GM21423 (cell line): ENCODE results near the gene LHPP.
A peak's percentile ranks its signal among the peaks of the same experiment; 100 is the strongest.
"Not testable (repeated sequence)": the region's sequence is repeated elsewhere in the genome, so short reads cannot be mapped to it uniquely, and the experiment has no call there.

Source experiments
- ATAC-seq: cut with Tn5 transposase; IDR thresholded peaks from one replicate; pipeline ENCODE4 v1.9.1; 2021; ENCODE audit warnings: mild to moderate bottlenecking, moderate library complexity; ENCODE audit not compliant: unreplicated experiment

LHPP gene, protein sequence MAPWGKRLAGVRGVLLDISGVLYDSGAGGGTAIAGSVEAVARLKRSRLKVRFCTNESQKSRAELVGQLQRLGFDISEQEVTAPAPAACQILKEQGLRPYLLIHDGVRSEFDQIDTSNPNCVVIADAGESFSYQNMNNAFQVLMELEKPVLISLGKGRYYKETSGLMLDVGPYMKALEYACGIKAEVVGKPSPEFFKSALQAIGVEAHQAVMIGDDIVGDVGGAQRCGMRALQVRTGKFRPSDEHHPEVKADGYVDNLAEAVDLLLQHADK

DNA sequence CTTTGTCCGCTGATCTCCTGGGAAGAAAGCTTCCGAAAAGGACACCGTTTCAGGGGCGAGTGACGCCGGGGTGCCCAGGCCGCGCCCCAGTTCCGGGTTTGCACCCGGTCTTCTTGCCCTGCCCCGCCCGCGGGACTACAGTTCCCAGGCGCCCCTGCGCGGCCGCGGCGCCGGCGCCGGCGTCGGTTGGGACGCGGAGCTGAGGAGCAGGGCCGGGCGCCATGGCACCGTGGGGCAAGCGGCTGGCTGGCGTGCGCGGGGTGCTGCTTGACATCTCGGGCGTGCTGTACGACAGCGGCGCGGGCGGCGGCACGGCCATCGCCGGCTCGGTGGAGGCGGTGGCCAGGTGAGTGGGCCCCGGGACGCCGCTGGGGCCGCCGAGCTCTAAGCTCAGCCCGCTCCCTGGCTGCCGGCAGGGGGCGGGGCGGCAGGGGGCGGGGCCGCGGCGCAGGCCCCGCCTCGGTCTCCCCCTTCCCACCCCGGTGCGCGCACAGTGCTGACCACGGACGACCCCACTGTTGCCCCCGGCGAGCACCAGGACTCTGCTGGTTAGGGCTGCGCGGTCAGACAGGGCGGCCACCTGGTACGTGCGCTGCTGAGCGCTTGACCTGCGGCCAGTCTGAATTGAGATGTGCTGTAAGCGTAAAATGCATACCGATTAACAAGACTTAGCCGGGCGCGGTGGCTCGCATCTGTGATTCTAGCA lies at the start of gene LHPP:
TSS of gene LHPP (plus strand) at position 182 of the 706 bp plus-strand sequence. CDS start at position 222, 40 bp downstream.
- ATAC-seq: peak; percentile 96

DNA sequence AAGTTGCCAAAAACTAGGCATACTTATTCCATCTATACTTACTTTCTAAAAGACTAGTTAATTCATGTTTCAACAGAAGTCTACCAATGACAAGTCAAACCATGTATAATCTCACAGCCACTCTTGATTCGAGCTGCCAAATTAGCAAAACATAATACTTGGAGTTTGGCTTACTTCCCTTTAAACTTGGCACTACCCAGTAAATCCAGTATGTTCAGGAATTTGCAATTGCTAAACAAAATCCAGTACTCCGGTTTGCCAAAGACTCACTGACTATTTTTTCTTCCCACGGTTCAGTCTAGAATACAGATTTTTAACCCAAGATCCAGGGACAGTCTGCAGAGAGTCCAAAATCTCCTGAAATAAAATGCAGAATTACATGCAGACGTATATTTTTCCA lies 47.5 kb upstream of the LHPP start:
- no peak for ATAC-seq

DNA sequence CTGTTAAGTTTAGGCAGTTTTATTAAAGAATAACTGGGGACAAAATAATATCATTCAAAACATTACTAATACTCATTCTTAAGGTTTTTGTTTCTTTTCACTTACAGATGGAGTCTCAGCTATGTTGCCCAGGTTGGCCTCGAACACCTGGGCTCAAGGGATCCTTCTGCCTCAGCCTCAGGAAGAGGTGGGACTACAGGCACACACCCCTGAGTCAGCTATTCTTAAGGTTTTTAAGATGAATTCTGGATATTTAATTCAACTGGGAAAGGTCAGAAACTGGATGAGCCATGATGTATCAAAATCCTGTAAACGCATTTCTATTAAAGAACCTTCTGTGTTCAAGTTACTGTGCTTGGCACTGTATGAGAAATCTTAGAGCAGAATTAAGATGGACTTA lies 46.4 kb upstream of the LHPP start:
- ATAC-seq: no peak

DNA sequence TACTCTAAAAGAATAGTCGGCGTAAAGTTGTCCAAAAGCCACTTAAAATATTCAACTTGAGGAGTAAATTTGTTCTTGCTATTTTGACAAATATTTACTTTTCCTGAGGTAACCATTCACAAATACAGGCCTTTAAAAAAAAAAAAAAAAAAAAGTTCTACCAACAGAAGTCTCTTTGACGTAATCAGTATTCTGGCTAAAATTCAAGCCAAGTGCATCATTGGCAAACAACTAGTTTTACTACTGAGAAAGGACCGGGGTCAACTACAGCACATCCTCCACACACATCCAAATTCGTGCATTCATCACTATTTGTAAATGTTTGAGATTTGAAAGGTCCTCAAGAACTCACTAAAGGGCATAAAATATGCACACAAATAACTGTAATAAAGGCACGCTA lies 44.9 kb upstream of the LHPP start:
- no peak for ATAC-seq

DNA sequence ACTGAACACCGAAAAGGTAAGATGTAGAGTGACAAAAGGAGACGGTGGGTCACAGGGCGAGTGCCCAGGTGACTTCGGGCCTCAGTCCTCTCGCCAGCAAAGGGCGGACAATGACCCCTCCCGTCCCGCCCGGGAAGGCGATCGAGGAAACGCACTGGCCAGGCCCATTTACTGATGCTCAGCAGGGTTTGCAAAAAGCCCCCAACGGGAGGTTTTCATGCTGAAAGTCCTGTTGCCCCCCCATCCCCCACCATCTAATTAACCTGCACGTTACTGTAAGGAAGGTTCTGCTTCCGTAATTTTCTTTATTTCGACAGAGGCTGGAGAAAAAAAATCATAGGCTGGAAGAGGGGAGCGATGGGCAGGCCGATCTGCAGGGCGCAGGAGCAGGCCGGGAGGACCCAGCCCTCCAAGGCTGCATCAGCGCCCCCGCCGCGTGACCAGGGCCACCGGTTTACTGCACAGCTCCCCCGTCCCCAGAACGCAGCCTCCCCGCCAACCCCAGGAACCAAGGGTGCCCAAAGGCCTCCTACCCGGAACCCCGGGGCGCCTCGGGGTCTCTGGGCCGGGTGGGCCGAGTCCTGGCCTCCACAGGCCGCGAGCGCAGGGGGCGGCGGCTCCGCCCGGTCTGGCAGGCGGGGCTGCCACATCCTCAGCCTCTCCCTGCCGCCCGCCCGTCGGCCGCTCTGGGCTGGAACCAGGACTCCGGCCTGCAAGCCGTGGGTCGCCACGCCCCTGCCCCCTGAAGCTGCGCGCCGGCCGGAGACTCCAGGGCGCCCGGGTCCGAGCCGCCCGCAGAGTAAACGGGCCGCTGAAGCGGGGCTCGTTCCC lies 43.5 kb upstream of the LHPP start:
- peak; percentile 22 for ATAC-seq

DNA sequence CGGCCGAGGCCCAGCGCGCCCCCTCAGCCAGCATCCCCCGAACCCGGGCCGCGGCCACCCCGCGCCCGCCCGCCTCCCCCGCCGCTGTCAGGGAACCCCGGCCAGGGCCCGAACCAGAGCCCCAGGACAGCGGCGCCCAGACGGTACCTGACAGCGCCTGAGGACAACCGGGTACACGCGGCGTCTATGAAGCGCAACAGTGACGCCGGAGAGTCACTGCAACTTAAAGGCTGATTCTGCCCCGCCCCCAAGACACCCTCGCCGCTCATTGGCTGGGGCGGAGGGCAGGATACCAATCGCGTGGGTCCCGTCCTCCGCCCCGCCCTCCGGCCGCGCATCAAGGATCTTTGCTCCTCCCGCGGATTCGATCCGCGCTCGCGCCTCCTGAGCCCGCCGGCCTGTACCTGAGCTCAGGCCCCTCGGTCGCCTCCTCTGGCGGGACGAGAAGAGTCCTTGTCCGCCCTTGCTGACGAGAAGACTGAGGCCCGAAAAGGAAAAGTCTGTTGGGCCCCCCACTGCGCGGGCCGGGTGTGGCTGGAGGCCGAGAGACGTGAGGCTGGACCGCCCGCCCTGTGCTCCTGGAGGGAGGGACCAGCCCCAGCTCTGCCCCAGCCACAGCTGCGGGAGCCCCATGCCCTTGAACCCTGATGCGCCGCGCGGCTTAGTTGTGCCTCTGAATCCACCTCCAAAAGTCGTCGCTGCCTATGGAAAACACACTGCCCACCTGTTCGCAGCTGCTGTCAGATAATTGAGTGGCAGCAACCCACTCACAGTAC lies 42.7 kb upstream of the LHPP start, which contains the start of gene OAT:
TSS of gene OAT (minus strand) at position 198 of the 776 bp plus-strand sequence. CDS start 6,752 bp downstream, outside the sequence.
- peak; percentile 97 for ATAC-seq

DNA sequence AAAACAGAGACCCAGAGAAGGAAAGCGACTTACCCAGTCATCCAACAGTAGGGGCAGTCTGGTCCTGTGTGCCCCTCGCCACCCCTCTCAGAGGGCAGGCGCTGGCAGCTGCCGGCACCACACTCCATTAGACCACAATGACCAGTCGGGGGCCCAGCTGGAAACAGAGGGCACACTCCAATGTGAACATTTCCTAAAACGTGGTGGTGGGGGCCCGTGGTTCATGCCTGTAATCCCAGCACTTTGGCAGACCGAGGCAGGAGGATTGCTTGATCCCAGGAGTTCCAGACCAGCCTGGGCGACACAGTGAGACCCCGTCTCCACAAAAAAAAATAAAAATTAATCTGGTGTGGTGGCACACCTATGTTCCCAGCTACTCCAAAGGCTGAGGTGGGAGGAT lies 42.0 kb upstream of the LHPP start:
- no peak for ATAC-seq

DNA sequence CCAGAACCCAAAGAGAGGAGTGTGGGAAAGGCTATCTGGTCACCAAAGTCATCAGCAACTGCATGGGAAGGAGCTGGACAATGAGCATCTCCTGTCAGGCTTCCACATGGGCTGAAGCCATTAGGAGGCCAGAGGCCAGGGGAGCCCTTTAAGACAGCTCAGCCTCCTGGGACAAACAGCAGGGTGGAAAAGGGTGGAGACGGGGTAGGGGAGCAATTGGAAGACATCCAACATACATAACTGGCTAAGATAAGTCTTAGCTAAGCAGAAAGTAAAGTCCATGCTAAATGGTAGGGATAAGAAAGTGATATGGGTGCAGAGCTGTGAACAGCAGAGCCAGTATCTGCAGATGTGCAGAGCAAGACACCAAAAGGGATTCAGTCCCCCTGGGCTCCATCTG lies 41.4 kb upstream of the LHPP start:
- ATAC-seq: no peak

DNA sequence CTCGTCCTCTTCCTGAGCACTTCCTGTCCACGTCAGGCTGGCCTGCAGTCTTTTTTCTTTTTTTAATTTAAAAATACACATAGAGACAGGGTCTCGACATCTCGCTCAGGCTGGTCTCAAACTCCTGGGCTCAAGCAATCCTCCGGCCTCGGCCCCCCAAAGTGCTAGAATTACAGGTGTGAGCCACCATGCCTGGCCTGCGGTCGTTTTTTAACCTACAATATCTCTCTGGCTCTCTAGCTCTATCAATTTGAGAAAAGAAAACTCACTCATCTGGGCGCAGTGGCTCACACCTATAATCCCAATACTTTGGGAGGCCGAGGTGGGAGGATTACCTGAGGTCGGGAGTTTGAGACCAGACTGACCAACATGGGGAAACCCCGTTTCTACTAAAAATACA lies 38.9 kb upstream of the LHPP start:
- no peak for ATAC-seq

DNA sequence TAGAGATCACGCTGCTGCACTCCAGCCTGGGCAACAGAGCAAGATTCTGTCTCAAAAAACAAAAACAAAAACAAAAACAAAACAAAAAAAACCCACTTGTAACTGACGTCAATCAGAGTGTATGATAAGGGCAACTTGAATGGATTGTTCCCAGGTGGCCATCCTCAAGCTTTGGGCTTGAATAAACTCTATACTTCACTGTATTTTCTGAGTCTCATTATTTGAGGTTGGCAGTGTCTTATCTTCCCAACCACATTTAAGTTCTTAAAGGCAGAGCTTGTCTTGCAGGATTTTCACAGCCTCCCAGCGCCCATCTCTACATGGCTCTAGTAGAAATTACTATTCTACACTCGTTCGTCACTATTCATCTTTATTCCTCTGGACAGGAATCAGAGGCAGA lies 37.8 kb upstream of the LHPP start:
- ATAC-seq: no peak

DNA sequence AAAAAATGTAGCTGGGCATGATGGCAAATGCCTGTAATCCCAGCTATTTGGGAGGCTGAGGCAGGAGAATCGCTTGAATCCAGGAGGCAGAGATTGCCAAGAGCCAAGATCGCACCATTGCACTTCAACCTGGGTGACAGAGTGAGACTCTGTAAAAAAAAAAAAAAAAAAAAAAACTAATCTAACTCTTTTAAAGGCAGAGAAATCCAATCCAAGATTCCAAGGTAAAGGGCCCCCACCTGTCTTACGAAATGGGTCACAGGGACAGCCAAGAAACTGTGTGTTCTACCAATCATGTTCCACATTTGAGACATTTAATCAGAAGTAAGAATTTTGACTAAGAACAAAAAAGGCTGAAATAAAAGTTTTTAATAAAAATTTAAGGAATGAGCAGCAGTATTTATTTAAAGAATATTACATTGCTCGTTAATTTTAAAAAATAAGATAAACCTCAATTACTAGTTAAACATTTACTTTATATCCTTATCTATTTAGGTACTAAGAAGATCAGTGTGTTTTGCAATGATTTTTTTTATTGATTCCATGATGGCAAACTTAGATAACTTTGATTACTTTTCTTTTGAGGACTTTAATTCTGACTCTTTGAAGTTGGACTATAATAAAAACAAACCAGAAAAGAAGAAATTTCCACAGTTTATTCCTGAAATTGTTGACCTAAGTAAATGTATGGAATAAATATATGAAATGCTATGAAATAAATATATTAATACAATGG lies 36.2 kb upstream of the LHPP start:
- no peak for ATAC-seq

DNA sequence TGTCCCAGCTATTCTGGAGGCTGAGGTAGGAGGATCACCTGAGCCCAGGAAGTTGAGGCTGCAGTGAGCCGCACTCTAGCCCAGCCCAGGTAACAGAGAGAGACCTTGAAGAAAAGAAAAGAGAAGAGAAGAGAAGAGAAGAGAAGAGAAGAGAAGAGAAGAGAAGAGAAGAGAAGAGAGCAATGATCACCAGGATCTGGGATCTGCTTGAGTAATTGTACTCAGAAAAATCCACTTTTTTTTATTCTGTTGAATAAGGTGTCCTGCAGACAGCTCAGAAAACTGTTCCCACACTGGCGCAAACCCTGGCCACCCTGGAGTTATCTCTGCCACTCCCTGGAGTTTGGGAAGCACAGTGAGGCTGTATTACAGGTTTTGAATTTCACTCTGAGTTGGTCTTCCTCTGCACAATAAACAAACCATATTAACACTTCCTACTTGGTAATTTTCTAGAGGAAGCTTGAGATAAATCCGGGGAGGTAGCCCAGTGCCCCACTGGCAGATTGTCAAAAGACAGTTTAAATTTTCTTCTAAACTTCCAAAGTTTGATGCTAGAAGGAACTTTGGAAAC lies 33.3 kb upstream of the LHPP start:
- no peak for ATAC-seq

DNA sequence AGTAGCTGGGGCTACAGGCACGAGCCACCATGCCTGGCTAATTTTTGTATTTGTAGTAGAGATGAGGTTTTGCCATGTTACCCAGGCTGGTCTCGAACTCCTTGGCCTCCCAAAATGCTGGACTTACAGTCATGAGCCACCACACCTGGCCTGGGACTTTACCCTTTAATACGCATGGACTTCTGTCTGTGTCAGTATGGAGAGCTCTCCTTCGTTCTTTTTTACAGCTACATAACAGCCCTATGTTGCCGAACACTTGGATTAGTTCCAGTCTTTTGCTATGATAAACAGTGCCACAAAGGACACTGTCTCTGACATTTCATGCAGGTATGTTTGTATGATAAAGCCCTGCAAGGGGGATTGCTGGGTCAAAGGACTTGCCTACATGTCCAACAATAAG lies 32.0 kb upstream of the LHPP start:
- ATAC-seq: no peak

DNA sequence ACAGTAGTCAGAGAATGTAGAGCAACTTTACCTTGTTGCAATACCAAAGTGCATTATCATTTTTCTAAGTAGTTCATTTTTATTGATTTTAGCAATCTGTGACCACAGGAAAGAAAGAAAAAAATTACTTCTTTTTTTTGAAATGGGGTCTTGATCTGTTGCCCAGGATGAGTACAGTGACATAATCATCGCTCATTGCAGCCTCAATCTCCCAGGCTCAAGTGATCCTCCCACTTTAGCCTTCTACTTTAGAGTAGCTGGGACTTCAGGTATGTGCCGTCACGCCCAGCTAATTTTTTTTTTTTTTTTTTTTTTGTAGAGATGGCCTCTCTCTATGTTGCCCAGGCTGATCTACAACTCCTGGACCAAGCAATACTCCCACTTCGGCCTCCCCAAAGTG lies 31.5 kb upstream of the LHPP start:
- ATAC-seq: no peak

DNA sequence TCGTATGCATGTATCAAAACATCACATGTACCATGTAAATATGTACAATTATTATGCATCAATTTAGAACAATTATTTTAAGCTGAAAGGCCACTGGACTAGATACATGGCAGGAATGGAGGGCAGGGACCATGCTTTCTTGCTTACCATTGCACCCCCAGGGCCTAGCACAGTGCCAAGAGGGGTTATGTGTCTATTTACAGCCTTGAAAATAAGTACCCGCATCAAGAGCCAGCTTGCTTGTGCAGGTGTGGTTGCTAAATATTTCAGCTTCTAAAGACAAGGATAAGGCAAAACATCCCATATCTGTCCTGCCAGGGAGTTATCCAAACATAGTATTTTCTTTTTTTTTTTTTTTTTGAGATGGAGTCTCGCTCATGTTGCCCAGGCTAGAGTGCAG lies 28.2 kb upstream of the LHPP start:
- no peak for ATAC-seq

DNA sequence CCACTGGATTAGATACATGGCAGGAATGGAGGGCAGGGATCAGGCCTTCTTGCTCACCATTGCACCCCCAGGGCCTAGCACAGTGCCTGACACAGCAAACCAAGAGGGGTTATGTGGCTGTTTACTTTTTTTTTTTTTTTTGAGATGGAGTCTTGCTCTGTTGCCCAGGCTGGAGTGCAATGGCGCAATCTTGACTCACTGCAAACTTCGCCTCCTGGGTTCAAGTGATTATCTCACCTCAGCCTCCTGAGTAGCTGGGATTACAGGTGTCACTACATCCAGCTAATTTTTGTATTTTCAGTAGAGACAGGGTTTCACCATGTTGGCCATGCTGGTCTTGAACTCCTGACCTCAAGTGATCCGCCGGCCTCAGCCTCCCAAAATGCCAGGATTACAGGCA lies 25.9 kb upstream of the LHPP start:
- not testable (repeated sequence) for ATAC-seq

DNA sequence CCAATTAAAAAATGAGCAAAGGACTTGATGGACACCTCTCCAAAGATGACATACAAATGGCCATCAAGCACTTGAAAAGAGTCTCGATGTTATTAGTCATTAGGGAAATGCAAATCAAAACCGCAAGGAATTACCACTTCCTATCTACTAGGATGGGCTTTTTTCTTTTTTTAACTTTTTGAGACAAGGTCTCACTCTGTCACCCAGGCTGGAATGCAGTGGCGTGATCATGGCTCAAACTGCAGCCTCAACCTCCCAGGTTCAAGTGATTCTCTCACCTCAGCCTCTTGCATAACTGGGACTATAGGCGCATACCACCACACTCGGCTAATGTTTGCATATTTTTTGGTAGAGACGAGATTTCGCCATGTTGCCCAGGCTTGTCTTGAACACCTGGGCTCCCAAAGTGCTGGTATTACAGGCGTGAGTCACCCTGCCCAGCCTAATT lies 25.4 kb upstream of the LHPP start:
- ATAC-seq: no peak

DNA sequence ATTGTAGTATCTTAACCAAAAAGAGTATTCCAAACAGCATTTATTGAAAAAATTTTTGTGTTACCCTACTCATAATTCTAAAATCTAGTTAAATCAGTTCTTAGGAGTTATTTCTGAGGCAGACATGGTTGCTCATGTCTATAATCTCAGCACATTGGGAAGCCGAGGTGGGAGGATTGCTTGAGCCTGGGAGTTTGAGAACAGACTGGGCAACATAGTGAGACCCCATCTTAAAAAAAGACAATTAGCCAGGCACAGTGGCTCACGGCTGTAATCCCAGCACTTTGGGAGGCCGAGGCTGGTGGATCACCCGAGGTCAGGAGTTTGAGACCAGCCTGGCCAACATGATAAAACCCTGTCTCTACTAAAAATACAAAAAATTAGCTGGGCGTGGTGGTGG lies 19.9 kb upstream of the LHPP start:
- ATAC-seq: not testable (repeated sequence)

DNA sequence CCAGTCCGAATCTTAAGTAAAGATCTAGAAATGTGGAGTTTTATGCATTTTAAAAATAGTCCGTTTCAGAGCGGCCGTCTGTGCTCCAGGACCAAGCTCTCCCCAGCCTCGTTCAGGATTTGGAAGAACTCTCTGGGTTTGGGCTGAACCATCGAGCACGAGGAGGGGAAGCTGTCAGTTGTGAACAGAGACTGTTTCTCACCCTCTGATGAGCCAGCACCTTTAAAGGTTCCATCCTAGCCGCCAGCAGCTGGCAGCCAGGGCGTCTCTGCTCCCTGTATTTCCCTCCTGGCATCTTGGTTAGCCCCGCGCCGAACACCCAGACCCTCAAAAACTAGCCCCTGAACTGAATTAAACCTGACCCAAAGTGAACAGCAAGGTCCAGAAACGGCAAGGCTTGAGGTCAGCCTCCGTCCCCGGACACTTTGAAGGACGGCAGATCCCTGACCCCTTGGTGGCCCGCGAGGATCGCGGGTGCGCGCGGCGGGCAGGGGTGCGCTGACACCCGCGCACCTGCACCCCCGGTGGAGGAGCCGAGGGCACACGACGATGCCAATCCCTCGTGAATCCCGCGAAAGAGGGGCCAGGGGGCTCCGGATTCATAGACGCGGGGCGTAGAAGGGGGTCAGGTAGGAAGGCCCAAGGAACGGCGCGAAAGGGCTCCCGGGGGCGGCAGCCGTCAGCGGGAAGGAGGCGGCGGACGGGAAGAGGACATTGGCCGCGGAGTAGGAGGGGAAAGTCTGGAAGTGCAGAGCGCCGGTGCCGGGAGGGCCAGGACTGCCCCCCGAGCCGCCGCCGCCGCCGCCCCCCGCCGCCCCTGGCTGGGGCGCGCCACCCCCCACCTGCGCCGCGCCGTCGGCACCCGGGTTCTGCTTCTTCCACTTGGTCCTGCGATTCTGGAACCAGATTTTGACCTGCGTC lies 14.5 kb upstream of the LHPP start:
- no peak for ATAC-seq
